Measurements from ENCODE around the gene HIGD1A. TPM values are rescaled to one million over a fixed set of nuclear protein-coding genes. Genes with fewer than 3 reads are reported as not detected.

Gene HIGD1A
- total RNA-seq, 1 donor from 2014 or later, result 107 TPM

- DNase-seq (ENCODE audit: extremely low read depth, low read depth, low spot score), result no peak
Observed at GRCh38 chr3:42762046-42762724, 42.1 kb downstream of the HIGD1A start.

GRCh38 chr3:42758126-42758525, 46.2 kb downstream of the HIGD1A start:
- no peak for DNase-seq (ENCODE audit: extremely low read depth, low read depth, low spot score)

GRCh38 chr3:42756681-42757213, 47.5 kb downstream of the HIGD1A start:
- no peak for DNase-seq (ENCODE audit: extremely low read depth, low read depth, low spot score)

- no peak for DNase-seq (ENCODE audit: extremely low read depth, low read depth, low spot score)
Observed at GRCh38 chr3:42755681-42756578, 48.4 kb downstream of the HIGD1A start.

GRCh38 chr3:42753757-42754156, 50.5 kb downstream of the HIGD1A start:
- no peak for DNase-seq (ENCODE audit: extremely low read depth, low read depth, low spot score)

- DNase-seq (ENCODE audit: extremely low read depth, low read depth, low spot score), result no peak
Observed at GRCh38 chr3:42752961-42753360, 51.3 kb downstream of the HIGD1A start.

GRCh38 chr3:42752441-42752840, 51.8 kb downstream of the HIGD1A start:
- no peak for DNase-seq (ENCODE audit: extremely low read depth, low read depth, low spot score)

- no peak for DNase-seq (ENCODE audit: extremely low read depth, low read depth, low spot score)
Observed at GRCh38 chr3:42751609-42752008, 52.7 kb downstream of the HIGD1A start.

GRCh38 chr3:42750834-42751233, 53.5 kb downstream of the HIGD1A start:
- DNase-seq (ENCODE audit: extremely low read depth, low read depth, low spot score), result no peak

GRCh38 chr3:42749753-42750231, 54.5 kb downstream of the HIGD1A start:
- no peak for DNase-seq (ENCODE audit: extremely low read depth, low read depth, low spot score)

GRCh38 chr3:42749025-42749752, 55.1 kb downstream of the HIGD1A start:
- no peak for DNase-seq (ENCODE audit: extremely low read depth, low read depth, low spot score)

GRCh38 chr3:42747581-42747980, 56.7 kb downstream of the HIGD1A start:
- DNase-seq (ENCODE audit: extremely low read depth, low read depth, low spot score), result no peak

- no peak for DNase-seq (ENCODE audit: extremely low read depth, low read depth, low spot score)
Observed at GRCh38 chr3:42746455-42747450, 57.5 kb downstream of the HIGD1A start.

- DNase-seq (ENCODE audit: extremely low read depth, low read depth, low spot score), result no peak
Observed at GRCh38 chr3:42745776-42746454, 58.4 kb downstream of the HIGD1A start.

- no peak for DNase-seq (ENCODE audit: extremely low read depth, low read depth, low spot score)
Observed at GRCh38 chr3:42745291-42745745, 59.0 kb downstream of the HIGD1A start.

- DNase-seq (ENCODE audit: extremely low read depth, low read depth, low spot score), result no peak
Observed at GRCh38 chr3:42743204-42743995, 60.9 kb downstream of the HIGD1A start.

- DNase-seq (ENCODE audit: extremely low read depth, low read depth, low spot score), result no peak
Observed at GRCh38 chr3:42742688-42743087, 61.6 kb downstream of the HIGD1A start.

GRCh38 chr3:42742259-42742658, 62.0 kb downstream of the HIGD1A start:
- DNase-seq (ENCODE audit: extremely low read depth, low read depth, low spot score), result no peak
